ENCODE data around the gene WEE1.

GRCh38 chr11:9619004-9619403, 45.5 kb downstream of the WEE1 start:
- no peak for TF ChIP-seq CTCF (conservative IDR thresholded peaks at IDR 0.05; ENCODE audit: low read depth, low read length)
- no peak for TF ChIP-seq EZH2 (IDR thresholded peaks at IDR 0.05; ENCODE audit: borderline replicate concordance, low read depth, low read length, poor library complexity, severe bottlenecking)
